Spleen (tissue), 7 donors: ENCODE data around the gene BRD1.

Experiments used
- CTCF ChIP-seq, 11 experiments: fragments of 200-600 bp in 7 of 11; fragments of 450-650 bp in 4 of 11; sonication (generic) in 4 of 11; IDR thresholded peaks in 8 of 11; conservative IDR thresholded peaks in 3 of 11; 1 replicate in 7 of 11; 2 replicates in 4 of 11; pipeline versions ENCODE4 v1.4.0 to v1.8.0; 2016 to 2021; ENCODE audit warnings: antibody characterized with exemption in 11 of 11, inconsistent platforms in 4 of 11, mild to moderate bottlenecking in 1 of 11
- POLR2A ChIP-seq, 3 donors: fragments of 450-650 bp; IDR thresholded peaks; one replicate each; pipeline ENCODE4 v1.5.1; 2017; ENCODE audit warnings: antibody characterized with exemption in 3 of 3, mild to moderate bottlenecking in 1 of 3
- POLR2AphosphoS5 ChIP-seq, 3 donors: sonication (generic); formaldehyde crosslinking; IDR thresholded peaks; one replicate each; pipeline ENCODE4 v1.5.1; 2017; ENCODE audit warnings: antibody characterized with exemption in 3 of 3
- donor health status: DM: no; HTN: no; CAD: no; lungs with moderate emphysema.
- donor health status: DM: no; HTN: no; CAD: no.
- donor health status: DM: no; HTN: no; CAD: no.

DNA sequence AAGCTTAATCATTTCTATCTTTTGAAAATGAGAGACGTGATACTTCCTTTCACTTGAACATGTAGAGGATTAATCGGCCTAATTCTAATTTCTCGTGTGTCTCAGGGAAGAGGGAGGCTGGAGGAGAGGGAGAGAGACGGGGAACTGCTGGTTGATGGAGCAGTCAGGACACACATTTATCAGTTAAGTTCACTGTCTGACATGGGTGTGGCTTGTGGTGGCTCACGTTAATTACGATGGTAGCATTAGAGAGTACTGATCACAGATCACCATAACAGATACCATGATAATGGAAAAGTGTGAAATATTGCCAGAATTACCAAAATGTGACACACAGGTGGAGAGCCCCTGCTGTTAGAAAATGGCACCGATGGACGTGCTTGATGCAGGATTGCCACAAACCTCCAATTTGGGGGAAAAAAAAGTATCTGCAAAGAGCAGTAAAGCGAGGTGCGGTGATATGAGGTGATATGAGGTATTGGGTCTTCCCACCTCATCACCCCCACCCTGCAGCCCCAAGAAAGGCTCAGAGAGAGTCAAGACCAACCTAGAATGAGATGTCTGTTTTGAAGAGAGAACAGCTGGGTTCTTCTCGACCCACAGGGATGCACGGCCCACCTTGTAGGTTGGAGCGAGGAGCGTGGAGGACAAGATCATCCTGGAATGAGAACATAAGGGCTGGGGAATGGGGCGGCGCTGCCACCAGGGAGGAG is 45.7 kb upstream of the BRD1 start:
- TF ChIP-seq CTCF (IDR thresholded peaks at IDR 0.05 in 8 of 11, conservative IDR thresholded peaks at IDR 0.05 in 3 of 11) (no peak), POLR2AphosphoS5 (IDR thresholded peaks at IDR 0.05) (no peak), POLR2A (IDR thresholded peaks at IDR 0.05) (no peak)
